Superior temporal gyrus (tissue), 1 donor: ENCODE results near the gene TRIM54.

Experiments used
- DNase-seq: peaks from one replicate; pipeline ENCODE4 v3.0.0-alpha.2; 2016; ENCODE audit errors: extremely low spot score

Gene TRIM54, protein sequence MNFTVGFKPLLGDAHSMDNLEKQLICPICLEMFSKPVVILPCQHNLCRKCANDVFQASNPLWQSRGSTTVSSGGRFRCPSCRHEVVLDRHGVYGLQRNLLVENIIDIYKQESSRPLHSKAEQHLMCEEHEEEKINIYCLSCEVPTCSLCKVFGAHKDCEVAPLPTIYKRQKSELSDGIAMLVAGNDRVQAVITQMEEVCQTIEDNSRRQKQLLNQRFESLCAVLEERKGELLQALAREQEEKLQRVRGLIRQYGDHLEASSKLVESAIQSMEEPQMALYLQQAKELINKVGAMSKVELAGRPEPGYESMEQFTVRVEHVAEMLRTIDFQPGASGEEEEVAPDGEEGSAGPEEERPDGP

DNA sequence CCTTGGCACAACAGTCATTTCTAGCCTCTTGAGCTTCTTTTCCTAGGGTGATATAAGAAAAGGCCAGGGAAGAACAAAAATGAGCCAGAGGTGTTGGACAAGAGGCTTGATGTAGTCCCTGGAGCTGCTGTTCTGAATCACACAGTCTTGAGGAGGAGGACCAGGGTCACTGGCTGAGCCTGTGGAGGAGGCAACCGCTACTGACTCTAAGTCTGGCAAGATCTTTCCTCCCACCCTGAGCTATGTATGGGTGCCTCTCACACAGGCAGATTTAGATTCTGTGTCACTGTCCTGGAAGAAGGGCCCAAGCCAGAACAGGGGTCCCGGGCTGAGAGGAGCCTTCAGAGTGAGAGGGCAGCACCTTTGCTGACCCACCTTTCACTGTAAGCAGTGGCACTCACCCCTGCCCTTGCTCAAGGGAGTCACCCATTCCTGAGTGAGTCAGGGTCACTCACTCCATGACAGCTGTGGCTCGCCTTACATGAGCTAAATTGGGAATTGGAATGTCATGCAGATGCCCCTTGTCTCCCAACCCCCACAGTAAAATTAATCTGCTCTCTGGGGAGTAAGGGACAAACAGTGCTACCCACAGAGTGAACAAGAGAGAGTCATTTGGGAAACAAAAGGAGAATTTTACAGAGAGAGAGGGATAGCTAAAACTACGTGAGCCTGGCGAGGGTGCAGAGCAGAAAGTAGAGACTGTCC is at the start of gene TRIM54:
TSS of gene TRIM54 (plus strand) at position 575 of the 705 bp plus-strand sequence. CDS start 303 bp downstream, outside the sequence.
- DNase-seq: no peak

- DNase-seq: no peak
Observed at GRCh38 chr2:27233341-27233740, 48.9 kb upstream of the TRIM54 start.

DNA sequence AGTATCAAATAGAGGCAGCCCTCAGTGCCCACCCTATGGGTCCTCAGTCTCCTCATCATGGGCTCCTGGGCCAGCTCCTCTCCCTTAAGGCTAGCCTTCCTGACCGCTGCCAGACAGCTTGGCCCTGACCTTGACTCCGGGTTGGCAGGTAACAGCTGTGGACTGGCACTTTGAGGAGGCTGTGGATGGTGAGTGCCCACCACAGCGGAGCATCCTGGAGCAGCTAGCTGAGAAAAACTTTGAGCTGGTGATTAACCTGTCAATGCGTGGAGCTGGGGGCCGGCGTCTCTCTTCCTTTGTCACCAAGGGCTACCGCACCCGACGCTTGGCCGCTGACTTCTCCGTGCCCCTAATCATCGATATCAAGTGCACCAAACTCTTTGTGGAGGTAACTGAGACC is 46.1 kb upstream of the TRIM54 start:
- no peak for DNase-seq

GRCh38 chr2:27236626-27237025 is 45.6 kb upstream of the TRIM54 start:
- DNase-seq: no peak

- DNase-seq: no peak
Observed at GRCh38 chr2:27237341-27237945, 44.8 kb upstream of the TRIM54 start.

DNA sequence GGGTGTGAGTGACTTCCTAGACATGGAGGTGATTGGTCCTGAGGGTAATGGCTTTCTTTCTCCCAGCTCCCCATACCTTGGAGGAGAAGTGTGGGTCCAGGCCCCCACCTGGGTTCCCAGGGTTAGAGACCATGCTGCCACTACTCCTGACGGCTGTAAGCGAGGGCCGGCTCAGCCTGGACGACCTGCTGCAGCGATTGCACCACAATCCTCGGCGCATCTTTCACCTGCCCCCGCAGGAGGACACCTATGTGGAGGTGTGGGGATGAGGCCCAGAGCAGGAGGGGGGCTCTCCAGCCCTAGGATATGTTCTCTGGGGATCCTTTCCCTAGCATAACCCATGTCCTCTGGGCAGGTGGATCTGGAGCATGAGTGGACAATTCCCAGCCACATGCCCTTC is 43.3 kb upstream of the TRIM54 start:
- no peak for DNase-seq

GRCh38 chr2:27240406-27240805 is 41.8 kb upstream of the TRIM54 start:
- DNase-seq: no peak

DNA sequence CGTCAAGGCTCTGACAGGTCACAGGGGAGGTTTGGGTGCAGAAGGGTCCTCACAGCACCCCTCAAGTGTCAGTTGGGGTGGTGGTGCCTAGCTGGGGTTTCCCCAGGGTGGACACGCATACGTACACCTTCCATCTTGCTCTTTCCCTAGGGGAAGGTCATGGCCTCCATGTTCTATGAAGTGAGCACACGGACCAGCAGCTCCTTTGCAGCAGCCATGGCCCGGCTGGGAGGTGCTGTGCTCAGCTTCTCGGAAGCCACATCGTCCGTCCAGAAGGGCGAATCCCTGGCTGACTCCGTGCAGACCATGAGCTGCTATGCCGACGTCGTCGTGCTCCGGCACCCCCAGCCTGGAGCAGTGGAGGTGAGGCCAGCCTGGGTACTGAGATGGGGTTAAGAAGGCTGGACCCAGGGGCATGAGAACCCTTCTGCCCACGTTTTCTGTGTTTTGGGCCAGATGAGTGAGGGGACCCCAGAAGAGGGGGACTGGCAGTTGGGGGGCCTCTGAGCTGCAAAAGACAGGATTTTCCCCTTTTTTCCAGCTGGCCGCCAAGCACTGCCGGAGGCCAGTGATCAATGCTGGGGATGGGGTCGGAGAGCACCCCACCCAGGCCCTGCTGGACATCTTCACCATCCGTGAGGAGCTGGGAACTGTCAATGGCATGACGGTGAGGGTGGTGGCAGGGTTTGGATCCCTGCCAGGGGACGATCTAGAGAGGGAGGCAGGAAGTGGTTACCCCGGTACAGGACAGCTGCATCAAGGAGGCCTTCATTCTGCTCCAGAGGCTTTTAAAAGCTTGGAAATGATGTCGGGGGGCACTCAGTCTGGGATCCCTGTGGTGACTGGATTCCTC is 40.2 kb upstream of the TRIM54 start:
- no peak for DNase-seq

- no peak for DNase-seq
Observed at GRCh38 chr2:27242614-27242951, 39.6 kb upstream of the TRIM54 start.

- no peak for DNase-seq
Observed at GRCh38 chr2:27243391-27244130, 38.7 kb upstream of the TRIM54 start.

DNA sequence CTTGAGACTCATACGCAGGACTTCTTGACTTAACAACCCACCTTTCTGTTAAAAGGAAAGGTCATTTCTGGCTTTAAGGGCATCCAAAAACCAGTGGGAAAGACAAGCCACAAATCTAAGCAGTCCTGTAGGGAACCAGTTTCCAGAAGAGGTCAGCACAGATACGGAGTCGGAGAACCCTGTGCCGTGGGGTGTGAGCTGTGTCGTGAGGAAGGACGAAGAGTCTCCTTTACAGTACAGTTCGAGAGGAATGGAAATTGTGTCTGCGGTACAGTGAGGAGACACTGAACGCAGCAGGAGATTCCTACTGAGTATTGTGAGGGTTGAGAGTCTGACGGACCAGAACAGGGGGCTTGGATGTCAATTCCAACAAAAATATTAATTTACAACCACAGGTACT is 37.1 kb upstream of the TRIM54 start:
- DNase-seq: no peak

- no peak for DNase-seq
Observed at GRCh38 chr2:27245626-27246025, 36.6 kb upstream of the TRIM54 start.

DNA sequence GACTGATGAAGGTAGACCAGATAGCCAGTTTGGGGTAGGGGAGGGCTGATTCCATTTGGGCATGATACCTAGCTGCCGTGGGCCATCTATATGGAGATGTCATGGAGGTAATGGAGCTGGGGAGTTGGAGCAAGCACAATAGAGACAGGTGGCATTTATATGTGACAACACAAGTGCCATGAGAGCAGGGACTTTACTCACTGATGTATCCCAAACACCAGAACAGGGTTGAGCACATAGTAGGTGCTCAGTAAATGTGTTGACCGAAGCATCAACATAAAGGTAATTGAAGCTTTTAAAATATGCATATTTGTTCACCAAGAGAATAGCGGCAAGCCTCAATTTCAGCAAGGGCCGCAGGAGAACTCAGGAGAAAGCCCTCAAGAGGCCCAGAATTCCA is 34.3 kb upstream of the TRIM54 start:
- no peak for DNase-seq

- DNase-seq: no peak
Observed at GRCh38 chr2:27249159-27249890, 32.9 kb upstream of the TRIM54 start.

DNA sequence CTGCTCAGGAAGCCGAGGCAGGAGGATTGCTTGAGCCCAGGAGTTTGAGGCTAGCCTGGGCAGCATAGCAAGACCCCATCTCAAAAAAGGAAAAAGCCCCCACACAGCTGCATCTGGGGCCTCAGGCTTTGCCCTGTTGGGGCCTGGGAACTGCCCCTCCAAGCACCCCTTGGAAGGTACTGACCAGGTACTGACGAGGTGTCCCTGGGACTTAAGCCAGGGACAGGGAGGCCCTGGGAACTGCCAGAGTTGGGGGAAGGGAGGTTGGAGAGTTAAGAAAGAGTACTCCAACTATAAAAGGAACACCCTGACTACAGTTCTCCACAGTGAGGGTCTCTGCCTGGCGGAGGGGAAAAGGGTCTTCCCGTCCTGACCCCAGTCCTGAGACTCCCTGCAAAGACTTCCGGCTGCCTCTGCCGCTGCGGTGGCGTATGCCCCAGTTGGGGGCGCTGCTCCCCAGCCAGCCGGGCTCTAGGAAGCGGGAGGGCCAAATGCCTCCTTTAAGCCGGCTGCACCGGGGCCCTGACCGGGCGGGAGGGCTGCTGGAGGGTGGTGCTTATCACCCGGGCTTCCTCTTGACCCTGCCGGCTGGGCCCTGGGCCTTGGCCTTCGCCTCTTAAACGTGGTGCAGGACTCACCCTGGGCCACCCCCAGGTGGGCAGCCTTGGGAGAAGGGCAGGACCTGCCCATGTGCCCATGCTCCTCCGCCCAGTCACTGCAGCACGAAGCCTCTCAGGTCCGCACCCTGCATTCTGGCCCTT is 32.2 kb upstream of the TRIM54 start:
- DNase-seq: no peak

DNA sequence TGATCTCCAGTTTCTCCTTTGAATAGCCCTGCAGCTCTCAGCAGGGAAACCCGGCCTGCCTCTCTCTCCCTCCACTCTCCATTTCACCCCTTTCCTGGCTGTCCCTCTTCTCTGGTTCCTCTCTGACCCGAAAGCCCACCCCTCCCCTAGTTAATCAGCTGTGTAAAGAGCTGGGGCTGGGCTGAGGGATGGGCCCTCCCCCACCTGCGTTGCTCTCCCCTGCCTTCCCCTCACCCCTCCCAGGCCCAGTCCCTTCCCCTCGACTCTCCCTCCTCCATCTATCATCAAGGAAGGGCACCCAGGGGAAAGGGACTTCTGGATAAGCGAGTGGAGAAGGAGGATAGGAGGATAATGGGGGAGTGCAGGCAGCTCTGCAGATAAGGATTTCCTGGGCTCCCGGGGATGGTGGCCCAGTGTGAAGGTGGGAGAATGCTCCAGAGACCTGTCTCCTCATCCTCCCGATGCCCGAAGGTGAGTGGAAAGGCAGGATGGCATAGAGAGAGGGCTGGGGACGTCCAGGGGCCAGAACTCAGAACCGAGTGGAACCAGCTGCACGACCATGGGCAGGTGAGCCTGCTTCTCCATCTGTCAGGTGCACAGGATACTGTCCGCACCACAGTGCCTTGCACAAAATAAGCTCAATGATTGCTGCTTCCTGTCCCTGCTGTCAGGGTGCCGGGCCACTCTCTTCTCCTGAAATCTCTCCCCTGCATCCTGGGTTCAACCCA is 31.4 kb upstream of the TRIM54 start:
- DNase-seq: no peak

- no peak for DNase-seq
Observed at GRCh38 chr2:27251766-27252165, 30.5 kb upstream of the TRIM54 start.

DNA sequence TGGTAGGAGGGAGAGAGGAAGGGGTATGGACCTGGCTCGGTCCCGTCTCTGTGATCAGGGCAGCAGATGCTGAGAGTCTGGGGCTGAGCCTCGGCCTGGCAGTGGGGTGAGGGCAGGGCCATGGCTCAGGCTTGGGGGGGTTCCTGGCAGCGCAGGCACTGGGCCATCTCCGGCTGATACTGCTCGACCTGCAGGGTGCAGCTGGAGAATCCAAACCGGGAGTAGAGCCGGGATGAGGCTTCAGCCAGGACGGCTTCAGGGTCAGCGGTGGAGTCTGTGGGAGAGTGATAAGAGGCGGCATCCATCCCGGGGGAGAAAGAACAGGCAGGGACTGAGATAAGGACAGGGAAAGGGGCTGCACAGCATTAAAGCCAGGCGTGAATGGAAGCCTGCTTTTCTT is 27.0 kb upstream of the TRIM54 start:
- DNase-seq: no peak

GRCh38 chr2:27255660-27256059 is 26.6 kb upstream of the TRIM54 start:
- DNase-seq: no peak
